Ascending aorta (tissue), 2 donors: Measurements from ENCODE around the gene SIAH1. TPM values are rescaled to one million over a fixed set of nuclear protein-coding genes. Genes with fewer than 3 reads are reported as not detected.
"Not testable (repeated sequence)": the region's sequence is repeated elsewhere in the genome, so short reads cannot be mapped to it uniquely, and the experiment has no call there.

Experiments used
- DNase-seq, 2 donors: peaks; one replicate each; pipeline ENCODE4 v3.0.0-alpha.2; 2019; ENCODE audit warnings: low spot score in 2 of 2
- H3K27ac ChIP-seq, 2 donors: fragments of 200-600 bp; sonication (generic); one replicate each; pipeline ENCODE4 v1.5.1; 2016 to 2017; ENCODE audit warnings: mild to moderate bottlenecking in 1 of 2
- H3K27me3 ChIP-seq: fragments of 200-600 bp; sonication (generic); one replicate; pipeline ENCODE4 v1.5.1; 2017
- H3K36me3 ChIP-seq, 2 donors: fragments of 200-600 bp; sonication (generic); one replicate each; pipeline ENCODE4 v1.5.1; 2016
- H3K4me1 ChIP-seq, 2 donors: fragments of 200-600 bp; sonication (generic); one replicate each; pipeline ENCODE4 v1.5.1; 2016 to 2017; ENCODE audit warnings: mild to moderate bottlenecking in 1 of 2
- H3K4me3 ChIP-seq, 2 donors: fragments of 200-600 bp; sonication (generic); one replicate each; pipeline ENCODE4 v1.5.1; 2016 to 2017; ENCODE audit warnings: mild to moderate bottlenecking in 1 of 2
- H3K9me3 ChIP-seq, 2 donors: fragments of 200-600 bp; sonication (generic); one replicate each; pipeline ENCODE4 v1.5.1; 2016
- intact Hi-C: fragments of 100-400 bp; cut with DNase I; formaldehyde crosslinking; loops from one replicate; pipeline ENCODE4 v1.15.1; 2023
- total RNA-seq: library from RNA; depleted of rRNA; stranded (reverse); fragments of >200 nt; gene quantifications from one replicate; pipeline ENCODE4 v1.1.0, GENCODE V29; 2016
- TF ChIP-seq, protein P1 (sequence below), 3 experiments: fragments of 200-600 bp in 2 of 3; fragments of 450-650 bp in 1 of 3; sonication (generic) in 2 of 3; IDR thresholded peaks; one replicate each; pipeline ENCODE4 v1.5.1; 2016 to 2019; ENCODE audit warnings: antibody characterized with exemption in 3 of 3, mild to moderate bottlenecking in 1 of 3, moderate library complexity in 1 of 3

The SIAH1 gene
- total RNA-seq, 1 donor from 2014 or later, result 11.3 TPM

GRCh38 chr16:48323783-48324775 is 61.1 kb downstream of the SIAH1 start:
- no peaks in the 10 kb centered on the region for H3K9me3 ChIP-seq
- intact Hi-C loops, result no loop called here
- no peak overlapping the region for H3K4me3 ChIP-seq
- H3K27me3 ChIP-seq, result no peaks in the 10 kb centered on the region
- peaks cover 2 to 5% of the 10 kb centered on the region in 2 donors for H3K4me1 ChIP-seq
- no peak for DNase-seq
- no peak overlapping the region for H3K27ac ChIP-seq
- TF ChIP-seq, protein P1, sequence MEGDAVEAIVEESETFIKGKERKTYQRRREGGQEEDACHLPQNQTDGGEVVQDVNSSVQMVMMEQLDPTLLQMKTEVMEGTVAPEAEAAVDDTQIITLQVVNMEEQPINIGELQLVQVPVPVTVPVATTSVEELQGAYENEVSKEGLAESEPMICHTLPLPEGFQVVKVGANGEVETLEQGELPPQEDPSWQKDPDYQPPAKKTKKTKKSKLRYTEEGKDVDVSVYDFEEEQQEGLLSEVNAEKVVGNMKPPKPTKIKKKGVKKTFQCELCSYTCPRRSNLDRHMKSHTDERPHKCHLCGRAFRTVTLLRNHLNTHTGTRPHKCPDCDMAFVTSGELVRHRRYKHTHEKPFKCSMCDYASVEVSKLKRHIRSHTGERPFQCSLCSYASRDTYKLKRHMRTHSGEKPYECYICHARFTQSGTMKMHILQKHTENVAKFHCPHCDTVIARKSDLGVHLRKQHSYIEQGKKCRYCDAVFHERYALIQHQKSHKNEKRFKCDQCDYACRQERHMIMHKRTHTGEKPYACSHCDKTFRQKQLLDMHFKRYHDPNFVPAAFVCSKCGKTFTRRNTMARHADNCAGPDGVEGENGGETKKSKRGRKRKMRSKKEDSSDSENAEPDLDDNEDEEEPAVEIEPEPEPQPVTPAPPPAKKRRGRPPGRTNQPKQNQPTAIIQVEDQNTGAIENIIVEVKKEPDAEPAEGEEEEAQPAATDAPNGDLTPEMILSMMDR (IDR thresholded peaks at IDR 0.05), result no peak
- no peaks in the 10 kb centered on the region for H3K36me3 ChIP-seq

GRCh38 chr16:48321317-48322036 is 63.7 kb downstream of the SIAH1 start:
- TF ChIP-seq, protein P1 (IDR thresholded peaks at IDR 0.05), result no peak

GRCh38 chr16:48318630-48319029 is 66.6 kb downstream of the SIAH1 start:
- TF ChIP-seq, protein P1 (IDR thresholded peaks at IDR 0.05), result no peak
- Histone ChIP-seq H3K4me3 (no peak overlapping the region), H3K4me1 (peaks cover 8 to 9% of the 10 kb centered on the region in 2 donors), H3K27ac (peak overlapping the region; percentile 9 to 56), H3K27me3 (no peaks in the 10 kb centered on the region), H3K36me3 (peaks cover 0 to 6% of the 10 kb centered on the region in 2 donors), H3K9me3 (no peaks in the 10 kb centered on the region)
- intact Hi-C loops, result no loop called here
- no peak for DNase-seq

More at GRCh38 chr16:48321317-48322036, 63.7 kb downstream of the SIAH1 start:
- Histone ChIP-seq H3K4me3 (no peak overlapping the region), H3K27me3 (no peaks in the 10 kb centered on the region), H3K4me1 (peaks cover 9 to 10% of the 10 kb centered on the region in 2 donors), H3K9me3 (no peaks in the 10 kb centered on the region), H3K27ac (no peak overlapping the region), H3K36me3 (no peaks in the 10 kb centered on the region)
- no peak for DNase-seq
- intact Hi-C loops, result no loop called here

GRCh38 chr16:48317614-48318315 is 67.4 kb downstream of the SIAH1 start:
- intact Hi-C loops, result no loop called here
- TF ChIP-seq, protein P1 (IDR thresholded peaks at IDR 0.05), result no peak
- Histone ChIP-seq H3K9me3 (no peaks in the 10 kb centered on the region), H3K4me1 (peaks cover 8 to 9% of the 10 kb centered on the region in 2 donors), H3K36me3 (peaks cover under 1 to 12% of the 10 kb centered on the region in 2 donors), H3K27ac (peak overlapping the region; percentile 9 to 56), H3K4me3 (no peak overlapping the region), H3K27me3 (no peaks in the 10 kb centered on the region)
- DNase-seq, result no peak

GRCh38 chr16:48317026-48317425 is 68.2 kb downstream of the SIAH1 start:
- Histone ChIP-seq H3K9me3 (peaks cover 4 to 7% of the 10 kb centered on the region in 2 donors), H3K27ac (peak overlapping the region in 1 of 2 donors; percentile 1), H3K27me3 (no peaks in the 10 kb centered on the region), H3K4me1 (peaks cover 8 to 9% of the 10 kb centered on the region in 2 donors), H3K36me3 (peaks cover 3 to 16% of the 10 kb centered on the region in 2 donors), H3K4me3 (no peak overlapping the region)
- no peak for DNase-seq
- intact Hi-C loops, result no loop called here
- TF ChIP-seq, protein P1 (IDR thresholded peaks at IDR 0.05), result no peak

GRCh38 chr16:48313905-48314304 is 71.3 kb downstream of the SIAH1 start:
- not testable (repeated sequence) for H3K4me1 ChIP-seq, H3K27ac ChIP-seq
- H3K36me3 ChIP-seq, result peaks cover 9 to 43% of the 10 kb centered on the region in 2 donors

More at GRCh38 chr16:48313905-48314304, 71.3 kb downstream of the SIAH1 start:
- intact Hi-C loops, H3K4me3 ChIP-seq, DNase-seq, H3K27me3 ChIP-seq: not testable (repeated sequence)
- H3K9me3 ChIP-seq, result peaks cover 19 to 35% of the 10 kb centered on the region in 2 donors
